ENCODE data around the gene FGL2.
"Not testable (repeated sequence)": the region's sequence is repeated elsewhere in the genome, so short reads cannot be mapped to it uniquely, and the experiment has no call there.

Gene FGL2, protein sequence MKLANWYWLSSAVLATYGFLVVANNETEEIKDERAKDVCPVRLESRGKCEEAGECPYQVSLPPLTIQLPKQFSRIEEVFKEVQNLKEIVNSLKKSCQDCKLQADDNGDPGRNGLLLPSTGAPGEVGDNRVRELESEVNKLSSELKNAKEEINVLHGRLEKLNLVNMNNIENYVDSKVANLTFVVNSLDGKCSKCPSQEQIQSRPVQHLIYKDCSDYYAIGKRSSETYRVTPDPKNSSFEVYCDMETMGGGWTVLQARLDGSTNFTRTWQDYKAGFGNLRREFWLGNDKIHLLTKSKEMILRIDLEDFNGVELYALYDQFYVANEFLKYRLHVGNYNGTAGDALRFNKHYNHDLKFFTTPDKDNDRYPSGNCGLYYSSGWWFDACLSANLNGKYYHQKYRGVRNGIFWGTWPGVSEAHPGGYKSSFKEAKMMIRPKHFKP

GRCh38 chr7:77199013-77199966 lies at the start of gene FGL2:
Gene FGL2 (minus strand): TSS chr7:77199819. CDS start chr7:77199793, 26 bp downstream.
- DNase-seq, result peak; percentile 59

- DNase-seq, result no peak
Measured at GRCh38 chr7:77248154-77248553, 48.5 kb upstream of the FGL2 start.

- peak; percentile 85 for DNase-seq
Measured at GRCh38 chr7:77247206-77247850, 47.7 kb upstream of the FGL2 start.

DNA sequence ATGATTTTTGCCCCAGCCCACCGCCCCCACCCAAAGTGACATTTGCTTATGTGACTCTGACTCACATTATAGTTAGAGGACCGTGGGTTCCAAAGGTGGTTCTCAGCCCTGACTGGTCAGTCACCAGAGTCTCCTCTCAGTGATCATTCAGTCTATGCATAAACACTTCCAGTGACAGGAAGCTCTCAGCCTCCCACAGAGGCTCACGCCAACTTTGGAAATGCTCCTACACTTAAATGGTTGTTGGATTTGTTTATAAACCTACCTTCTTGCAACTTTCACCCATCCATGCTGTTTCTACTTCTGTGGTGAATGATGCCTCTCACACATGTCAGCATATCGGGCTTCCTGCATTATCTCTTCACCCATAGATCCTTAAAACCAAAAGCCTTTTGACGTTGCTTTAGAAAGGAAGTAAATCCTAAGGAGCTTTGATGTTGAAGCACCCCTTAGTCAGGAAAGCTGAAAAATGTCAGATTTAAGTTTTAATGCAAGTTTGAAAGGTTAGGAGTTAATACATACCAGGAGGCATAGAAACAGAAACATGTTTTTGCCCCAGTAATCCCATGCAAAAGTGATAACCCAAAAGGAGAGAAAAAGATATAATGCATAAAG lies 46.5 kb upstream of the FGL2 start:
- peak; percentile 39 for DNase-seq

GRCh38 chr7:77245015-77245755 lies 45.6 kb upstream of the FGL2 start:
- peak; percentile 61 for DNase-seq

DNA sequence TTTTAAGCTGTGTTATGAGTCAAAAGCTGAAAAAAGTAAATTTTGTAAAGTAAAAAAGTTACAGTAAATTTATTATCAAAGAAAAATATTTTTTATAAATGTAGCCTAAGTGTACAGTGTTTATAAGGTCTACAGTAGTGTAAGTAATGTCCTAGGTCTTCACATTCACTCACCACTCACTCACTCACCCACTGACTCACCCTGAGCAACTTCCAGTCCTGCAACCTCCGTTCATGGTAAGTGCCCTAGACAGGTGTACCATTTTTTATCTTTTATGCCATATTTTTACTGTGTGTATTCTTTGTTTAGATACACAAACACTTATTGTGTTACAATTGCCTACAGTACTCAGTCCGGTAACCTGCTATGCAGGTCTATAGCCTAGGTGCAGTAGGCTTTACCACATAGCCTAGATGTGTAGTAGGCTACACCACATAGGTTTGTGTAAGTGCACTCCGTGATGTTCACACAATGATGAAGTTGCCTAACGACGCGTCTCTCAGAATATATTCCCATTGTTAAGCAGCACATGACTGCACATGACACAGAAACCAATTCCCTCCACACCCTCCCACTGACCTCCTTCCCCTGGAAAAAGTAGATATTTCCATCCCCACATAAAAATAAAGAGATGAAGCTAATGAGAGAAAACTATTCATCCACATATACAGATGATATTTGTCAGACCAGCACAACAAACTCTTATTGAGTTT lies 44.8 kb upstream of the FGL2 start:
- peak; percentile 38 for DNase-seq

DNA sequence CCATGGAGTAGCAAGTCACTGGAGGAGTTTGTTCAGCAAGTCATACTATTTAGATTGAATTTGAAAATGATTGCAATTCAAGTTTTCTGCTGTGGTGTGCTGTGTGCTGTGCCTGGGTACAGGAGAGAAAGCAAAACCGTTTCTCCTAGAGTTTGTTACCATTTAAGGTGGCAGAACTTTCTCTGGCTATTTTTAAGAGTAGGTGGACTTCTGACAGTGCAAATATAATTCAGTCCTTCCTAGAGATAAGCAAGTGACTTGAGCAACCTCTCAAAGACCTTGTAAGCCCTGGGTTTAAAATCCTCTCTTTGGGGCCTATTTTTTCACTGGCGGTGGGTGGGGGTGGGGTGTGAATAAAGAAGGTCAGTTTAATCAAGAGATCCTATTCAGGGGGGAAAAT lies 42.9 kb upstream of the FGL2 start:
- peak; percentile 31 for DNase-seq

GRCh38 chr7:77242068-77242467 lies 42.4 kb upstream of the FGL2 start:
- no peak for DNase-seq

GRCh38 chr7:77239471-77239870 lies 39.9 kb upstream of the FGL2 start:
- peak; percentile 91 for DNase-seq

GRCh38 chr7:77238703-77239136 lies 39.1 kb upstream of the FGL2 start:
- peak; percentile 100 for DNase-seq

GRCh38 chr7:77235276-77235675 lies 35.7 kb upstream of the FGL2 start:
- DNase-seq, result peak; percentile 39

- DNase-seq, result no peak
Measured at GRCh38 chr7:77232467-77232866, 32.8 kb upstream of the FGL2 start.

DNA sequence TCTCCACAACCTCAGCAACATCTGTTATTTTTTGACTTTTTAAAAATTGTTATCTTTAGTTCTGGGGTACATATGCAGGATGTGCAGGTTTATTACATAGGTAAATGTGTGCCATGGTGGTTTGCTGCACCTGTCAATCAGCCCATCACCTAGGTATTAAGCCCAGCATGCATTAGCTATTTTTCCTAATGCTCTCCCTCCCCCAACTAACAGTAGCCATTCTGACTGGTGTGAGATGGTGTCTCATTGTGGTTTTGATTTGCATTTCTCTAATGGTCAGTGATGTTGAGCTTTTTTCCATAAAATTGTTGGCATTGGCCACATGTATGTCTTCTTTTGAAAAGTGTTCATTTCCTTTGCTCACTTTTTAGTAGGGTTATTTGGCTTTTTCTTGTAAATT lies 29.2 kb upstream of the FGL2 start:
- DNase-seq, result not testable (repeated sequence)

DNA sequence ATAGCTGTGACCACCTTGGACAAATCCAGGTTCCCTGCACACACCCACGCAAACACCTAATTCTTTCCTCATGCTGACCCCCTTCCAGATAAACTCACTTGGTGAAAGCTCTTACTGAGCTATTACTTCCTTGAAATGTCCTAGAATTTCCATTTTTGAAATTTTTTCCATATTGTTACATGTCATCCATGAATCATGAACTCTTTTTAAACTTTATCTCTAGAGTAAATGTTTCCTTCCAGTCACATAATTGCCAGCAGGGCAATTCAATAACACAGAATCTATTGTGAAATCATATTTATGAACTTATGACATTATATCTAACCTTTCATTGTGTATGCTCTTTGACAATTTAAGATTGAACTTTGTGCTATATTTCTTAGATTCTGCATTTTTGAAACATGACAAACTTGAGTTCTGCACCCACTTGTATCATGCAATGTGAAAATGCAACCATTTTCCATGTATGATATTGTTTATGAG lies 26.8 kb upstream of the FGL2 start:
- no peak for DNase-seq

GRCh38 chr7:77223261-77223660 lies 23.6 kb upstream of the FGL2 start:
- peak; percentile 19 for DNase-seq

DNA sequence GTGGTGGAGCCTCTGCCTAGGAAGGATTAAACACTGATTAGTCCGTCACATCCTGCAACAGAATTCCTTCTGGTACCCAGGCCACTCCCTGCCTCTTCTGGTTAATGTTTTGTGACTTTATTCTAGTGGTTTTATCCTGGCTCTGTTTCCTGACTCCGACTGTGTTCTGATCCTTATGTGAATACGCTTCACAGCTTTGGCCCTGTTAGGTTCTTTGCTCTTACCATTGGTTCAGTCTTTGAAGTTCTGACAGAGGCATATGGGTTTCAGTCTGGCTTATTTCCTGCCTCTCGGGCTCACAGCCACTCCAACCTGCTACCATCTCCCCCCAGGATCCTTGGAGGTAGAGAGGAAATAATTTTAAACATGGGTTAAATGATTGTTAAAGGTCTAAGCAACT lies 23.2 kb upstream of the FGL2 start:
- DNase-seq, result no peak

DNA sequence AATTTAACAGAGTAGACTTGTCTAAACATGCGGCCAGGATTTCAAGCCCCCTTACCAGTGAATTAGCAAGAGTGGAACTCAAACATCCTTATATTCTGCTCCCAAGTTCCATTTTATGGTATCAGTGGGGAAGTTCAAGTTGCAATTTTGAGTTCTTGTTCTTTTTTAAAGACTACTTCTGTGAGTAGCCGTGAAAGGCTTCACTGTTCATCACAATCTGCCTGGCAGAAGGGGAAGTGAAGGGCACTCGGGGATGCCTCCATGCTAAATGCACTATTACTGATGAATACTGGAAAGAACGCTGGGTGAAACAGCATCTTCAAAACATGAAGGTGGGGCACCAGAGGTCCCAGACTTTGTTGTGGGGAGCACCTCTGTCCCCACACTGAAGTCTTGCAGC lies 22.4 kb upstream of the FGL2 start:
- DNase-seq, result peak; percentile 77

DNA sequence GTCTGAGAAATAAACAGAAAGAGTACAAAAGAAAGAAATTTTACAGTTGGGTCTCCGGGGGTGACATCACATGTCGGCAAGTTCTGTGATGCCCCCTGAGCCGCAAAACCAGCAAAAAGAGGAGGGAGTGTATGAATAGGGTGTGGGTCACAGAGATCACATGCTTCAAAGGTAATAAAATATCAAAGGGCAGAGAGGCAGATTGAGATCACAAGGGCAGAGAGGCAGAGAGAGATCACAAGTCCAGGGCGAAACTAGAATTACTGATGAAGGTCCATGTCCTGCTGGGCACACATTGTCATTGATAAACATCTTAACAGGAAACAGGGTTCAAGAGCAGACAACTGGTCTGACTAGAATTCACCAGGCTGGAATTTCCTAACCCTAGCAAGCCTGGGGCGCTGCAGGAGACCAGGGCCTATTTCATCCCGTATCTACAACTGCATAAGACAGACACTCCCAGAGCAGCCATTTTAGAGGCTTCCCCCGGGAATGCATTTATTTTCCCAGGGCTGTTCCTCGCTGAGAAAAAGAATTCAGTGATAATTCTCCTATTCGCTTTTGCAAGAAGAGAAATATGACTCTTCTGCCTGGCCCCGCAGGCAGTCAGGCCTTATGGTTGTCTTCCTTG lies 20.2 kb upstream of the FGL2 start:
- not testable (repeated sequence) for DNase-seq

DNA sequence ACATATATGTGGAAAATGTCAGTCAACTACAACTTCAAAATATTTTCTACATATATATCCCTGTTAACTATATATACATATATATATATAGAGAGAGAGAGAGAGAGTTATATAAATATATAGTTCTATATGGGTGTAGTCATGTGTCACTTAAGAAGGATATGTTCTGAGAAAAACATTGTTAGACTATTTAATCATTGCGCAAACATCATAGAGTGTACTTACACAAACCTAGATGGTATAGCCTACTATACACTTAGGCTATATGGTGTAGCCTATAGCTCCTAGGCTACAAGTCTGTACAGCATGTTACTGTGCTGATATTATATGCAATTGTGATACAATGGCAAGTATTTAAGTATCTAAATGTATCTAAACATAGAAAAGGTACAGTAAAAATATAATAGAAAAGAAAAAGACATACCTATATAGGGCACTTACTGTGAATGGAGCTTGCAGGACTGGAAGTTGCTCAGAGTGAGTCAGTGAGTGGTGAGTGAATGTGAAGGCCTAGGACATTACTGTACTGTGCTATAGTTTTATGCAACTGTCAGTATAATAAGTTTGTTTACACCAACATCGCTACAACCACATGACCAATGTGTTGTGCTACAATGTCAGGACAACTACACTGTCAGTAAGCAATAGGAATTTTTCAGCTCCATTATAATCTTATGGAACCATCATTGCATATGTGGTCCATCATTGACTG lies 18.0 kb upstream of the FGL2 start:
- no peak for DNase-seq

Measured in MV-4-11 (cell line).